ENCODE measurements around the gene CTSV. TPM values are rescaled to one million over a fixed set of nuclear protein-coding genes. Genes with fewer than 3 reads are reported as not detected.
A peak's percentile ranks its signal among the peaks of the same experiment; 100 is the strongest.
"Not testable (repeated sequence)": the region's sequence is repeated elsewhere in the genome, so short reads cannot be mapped to it uniquely, and the experiment has no call there.

The CTSV gene
- total RNA-seq: not detected

DNA sequence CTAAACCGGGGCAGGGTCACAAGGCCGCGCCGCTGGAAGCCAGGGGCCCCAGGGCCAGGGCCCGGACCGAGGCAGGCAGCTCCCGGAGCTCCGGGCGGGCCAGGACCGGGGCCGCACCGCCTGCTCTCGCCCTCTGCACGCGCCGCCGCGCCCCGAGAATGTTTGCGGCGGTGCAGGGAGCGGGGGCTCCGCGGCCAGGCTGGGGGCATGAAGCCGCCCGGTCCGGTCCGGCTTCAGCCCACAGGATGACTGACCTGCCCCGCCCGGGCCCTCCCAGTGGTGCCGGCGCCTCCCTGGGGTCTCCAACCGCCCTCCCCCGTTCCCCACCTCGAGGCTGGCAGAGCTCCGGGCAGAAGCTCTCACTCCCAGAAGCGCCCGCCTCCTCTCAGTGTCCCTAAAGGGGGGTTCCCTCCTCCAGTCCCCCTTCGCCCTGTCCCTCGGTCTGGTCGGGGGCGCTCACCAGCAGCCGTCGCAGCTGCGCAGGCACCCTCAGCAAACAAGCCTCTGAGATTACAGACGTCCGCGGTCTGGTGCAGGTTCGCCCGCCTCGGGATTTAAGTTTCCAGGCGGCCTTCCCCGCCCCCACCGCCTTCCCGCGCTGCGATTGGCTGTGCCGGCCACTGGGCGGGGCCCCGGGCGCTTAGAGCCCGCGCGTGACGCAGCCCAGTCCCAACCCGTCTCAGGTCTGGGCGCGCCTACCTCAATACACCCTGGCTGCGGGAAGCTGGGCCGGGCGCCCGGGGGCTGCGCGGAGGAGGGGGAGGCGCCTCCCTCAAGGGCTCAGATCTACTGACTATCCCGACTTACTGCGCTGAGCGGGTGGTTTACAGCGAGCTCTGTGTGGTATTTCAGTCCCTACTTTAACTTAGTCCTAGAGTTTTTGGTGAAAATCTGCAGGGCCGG lies at the start of gene CTSV:
Gene CTSV (minus strand): TSS at position 532 of the 903 bp plus-strand sequence. CDS start 1,099 bp downstream, outside the sequence.
- DNase-seq (ENCODE audit: low spot score) (peak; percentile 80), ATAC-seq (peak; percentile 98)
- intact Hi-C loops (cut with DNase I): no loop called here

DNA sequence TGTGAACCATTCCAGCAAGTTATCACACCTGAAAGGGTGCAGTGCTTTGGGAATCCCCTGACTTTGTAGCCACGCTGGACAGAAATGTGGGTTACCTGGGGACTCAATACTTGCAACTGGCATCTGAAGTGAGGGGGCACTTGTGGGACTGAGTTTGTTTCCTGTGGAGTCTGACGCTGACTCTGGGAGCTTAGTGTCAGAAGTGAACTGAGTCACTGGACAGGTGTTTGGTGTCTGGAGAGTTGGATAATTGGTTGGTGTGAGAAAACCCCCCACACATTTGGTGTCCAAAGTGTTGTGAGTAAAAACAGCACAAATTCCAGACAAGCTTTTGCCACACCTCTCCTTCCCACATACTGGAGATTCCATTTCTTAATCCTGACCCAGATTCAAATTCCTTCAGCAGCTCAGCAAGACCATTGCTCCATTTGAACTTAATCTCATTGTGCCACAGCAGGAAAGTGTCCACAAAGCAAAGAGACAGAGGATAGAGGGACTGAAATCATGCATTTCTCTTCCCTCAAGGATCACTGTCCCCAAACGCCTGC lies 48.8 kb upstream of the CTSV start:
- not testable (repeated sequence) for ATAC-seq

DNA sequence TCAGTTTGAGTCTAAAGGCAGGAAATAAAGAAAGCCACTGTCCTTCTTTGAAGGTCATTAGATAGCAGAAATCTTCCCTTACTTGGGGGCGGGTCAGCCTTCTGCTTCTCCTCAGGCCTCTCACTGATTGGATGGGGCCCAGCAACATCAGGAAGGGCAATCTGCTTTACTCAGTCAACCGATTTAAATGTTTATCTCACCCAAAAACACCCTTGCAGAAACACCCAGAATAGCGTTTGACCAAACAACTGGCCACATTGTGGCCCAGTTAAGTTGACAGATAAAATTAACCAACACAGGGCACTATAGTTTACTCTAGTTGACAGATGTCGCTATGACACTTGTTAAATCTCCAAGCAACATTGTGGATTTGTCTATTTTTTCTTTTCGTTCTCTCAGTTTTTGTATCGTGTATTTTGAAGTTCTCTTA lies 45.6 kb upstream of the CTSV start:
- ATAC-seq; DNase-seq (ENCODE audit: low spot score); intact Hi-C loops (cut with DNase I): not testable (repeated sequence)

More for the DNA sequence above, 48.8 kb upstream of the CTSV start:
- DNase-seq (ENCODE audit: low spot score); intact Hi-C loops (cut with DNase I): not testable (repeated sequence)

DNA sequence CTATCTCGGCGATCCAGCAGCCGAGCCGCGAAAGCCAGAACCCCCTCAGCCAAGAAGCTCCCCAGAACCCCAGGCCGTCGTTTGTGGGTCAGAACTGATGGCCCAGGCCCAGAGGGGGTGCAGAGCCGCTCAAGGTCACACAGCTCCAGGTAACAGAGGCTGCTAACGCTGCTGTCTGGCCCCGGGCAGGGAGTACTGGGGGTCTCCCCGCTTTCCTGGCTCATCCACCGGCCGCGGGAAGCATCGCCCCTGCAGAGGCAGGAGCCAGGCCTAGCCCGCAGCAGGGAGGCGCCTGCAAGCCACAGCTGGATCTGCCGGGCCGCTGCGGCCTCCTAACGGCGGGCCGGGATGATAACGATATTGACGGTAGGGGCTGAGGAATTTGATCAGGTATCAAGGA lies 39.4 kb upstream of the CTSV start:
- intact Hi-C loops (cut with DNase I): no loop called here
- DNase-seq (ENCODE audit: low spot score): no peak
- no peak for ATAC-seq

DNA sequence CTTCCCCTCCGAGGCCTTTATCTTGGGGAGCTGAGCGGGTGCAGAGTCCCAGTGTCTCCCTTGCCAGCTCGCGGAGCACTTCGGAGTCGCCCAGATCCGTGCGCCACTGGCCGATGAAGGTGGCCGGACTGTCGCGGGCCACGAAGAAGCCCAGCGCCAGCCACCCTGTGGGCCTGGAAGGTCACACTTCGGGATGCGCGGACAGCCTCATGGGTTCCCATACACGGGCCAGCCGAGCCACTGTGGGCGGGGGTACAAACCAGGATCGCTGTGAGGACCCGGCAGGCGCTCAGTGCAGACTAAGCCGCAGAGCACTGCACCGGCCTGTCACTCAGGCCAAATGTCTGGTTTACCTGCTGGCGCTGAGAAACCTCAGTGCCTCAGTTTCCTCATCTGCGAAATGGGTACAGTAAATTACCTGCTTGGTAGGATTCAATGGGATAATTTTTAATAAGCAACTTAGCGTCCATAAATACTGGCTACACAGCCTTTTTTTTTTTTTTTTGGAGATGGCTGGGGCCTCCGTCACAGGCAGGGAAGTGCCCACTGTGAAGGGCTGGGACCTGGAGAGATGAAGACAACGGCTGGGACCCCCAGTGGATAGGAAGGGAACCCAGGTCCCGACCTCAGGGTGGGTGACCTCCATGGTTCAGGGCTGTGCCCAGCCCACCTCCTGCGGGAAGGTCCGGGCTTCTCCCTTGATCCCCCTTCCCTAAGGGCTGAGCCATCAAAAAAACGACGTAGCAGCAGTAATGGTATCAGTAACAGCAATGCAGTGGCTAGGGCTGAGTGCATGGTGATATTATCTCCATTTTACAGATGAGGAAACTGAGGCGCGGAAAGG lies 38.7 kb upstream of the CTSV start:
- DNase-seq (ENCODE audit: low spot score): no peak
- intact Hi-C loops (cut with DNase I): no loop called here
- no peak for ATAC-seq

DNA sequence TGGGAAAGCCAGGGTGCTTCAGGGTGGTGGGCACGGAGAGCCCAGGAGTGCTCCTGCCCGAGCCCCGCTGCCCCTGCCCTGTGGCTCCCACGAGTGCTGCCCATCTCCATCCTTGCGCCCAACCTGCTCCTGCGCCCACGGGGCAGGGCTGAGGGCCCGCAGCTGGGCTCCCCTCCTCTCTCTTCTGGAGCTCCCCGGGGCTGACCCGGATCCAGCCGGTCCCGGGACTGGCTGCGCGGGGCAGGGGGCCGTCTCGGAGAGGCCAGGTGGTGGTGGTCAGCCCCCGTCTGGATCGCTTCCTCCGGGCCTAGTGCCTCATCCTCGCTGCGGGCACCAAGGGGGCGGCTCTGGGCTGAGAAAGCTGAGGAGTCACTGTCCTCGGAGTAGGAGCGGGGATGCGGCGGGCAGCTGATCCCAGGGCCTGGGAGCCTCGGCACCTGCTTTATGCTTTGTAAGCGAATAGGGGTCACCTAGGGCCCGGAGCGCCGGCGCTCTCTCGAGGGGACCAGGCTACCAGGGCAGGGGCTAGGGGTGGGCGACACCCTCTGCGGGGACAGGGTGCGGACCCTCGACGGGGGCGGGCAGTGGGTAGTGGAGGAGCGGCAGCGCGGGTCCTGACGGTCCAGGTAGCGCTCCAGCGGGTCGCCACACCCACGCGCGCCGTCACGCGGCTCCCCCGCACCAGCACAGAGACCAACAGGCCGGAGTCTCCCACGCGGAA lies 37.9 kb upstream of the CTSV start:
- DNase-seq (ENCODE audit: low spot score); ATAC-seq; intact Hi-C loops (cut with DNase I): not testable (repeated sequence)

DNA sequence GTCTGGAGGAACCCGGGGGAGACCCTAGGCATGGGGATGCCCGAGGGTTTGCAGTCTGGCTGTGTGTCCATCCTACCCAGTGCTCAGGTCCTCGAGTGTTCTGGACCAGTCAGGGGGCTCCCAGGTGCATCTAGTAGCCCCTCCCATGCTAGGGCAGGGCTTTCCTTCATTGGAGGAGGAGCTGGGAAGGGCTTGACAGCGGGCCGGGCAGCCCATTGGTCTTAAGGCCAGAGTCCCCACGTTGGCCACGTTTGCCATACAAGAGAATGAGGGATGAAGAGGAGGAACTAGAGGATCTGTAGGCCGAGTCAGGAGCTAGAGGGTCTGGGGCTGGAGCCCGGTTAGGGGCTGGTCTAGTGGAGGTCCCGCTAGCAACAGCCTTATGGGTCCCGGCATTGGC lies 37.3 kb upstream of the CTSV start:
- intact Hi-C loops (cut with DNase I): no loop called here
- DNase-seq (ENCODE audit: low spot score) (no peak), ATAC-seq (no peak)

DNA sequence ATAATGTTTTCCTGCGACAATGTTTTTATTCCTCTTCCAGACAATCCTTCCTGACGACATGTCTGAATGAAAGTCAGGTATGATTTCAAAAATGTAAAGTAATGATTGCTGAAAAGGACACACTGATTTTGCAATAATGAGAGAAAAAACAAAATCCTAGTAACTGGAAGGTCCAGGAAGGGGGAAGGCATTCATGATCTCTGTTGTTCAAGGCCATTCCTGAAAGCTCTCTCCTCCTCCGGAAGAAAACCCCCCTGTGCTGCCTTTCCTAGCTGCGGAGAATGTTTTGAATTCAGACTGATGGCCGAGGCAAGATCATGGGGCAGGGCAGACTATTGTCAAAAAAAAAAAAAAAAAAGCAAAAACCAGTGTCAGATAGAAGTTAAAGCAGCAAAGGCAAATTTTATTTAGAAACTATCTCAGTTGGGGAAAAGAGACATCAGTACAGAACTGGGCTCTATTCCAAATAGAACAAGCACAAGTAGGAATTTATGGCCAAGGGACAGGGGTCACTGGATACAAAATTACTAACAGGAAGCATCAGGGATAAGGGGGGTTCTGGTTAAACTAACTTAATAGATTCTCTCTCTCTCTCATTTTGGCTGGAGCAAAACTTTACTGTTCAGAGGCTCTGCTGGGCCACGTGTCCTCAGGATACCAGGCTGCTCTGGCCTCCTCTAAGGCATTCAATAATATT lies 36.5 kb upstream of the CTSV start:
- ATAC-seq: no peak
- DNase-seq (ENCODE audit: low spot score): no peak
- intact Hi-C loops (cut with DNase I): no loop called here

DNA sequence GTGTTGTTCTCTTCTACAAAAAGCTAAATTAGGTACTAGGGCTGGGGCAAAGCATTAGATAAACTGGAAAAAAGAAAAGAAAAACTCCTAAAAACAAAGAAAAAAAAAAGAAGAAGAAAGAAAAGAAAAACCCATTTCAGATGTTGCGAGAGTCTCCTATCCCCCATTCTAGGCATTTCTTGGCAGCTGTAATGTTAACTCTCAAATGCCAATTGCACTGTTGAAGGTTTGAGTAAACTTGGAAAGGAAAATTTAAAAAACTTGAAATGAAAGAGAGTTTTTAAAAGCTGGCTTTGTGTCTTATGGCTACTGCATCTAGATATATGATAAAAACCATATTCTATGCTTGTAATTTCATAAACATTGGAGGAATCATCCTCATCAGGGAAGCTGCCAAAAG lies 34.6 kb upstream of the CTSV start:
- ATAC-seq: no peak
- DNase-seq (ENCODE audit: low spot score): no peak
- intact Hi-C loops (cut with DNase I): no loop called here

DNA sequence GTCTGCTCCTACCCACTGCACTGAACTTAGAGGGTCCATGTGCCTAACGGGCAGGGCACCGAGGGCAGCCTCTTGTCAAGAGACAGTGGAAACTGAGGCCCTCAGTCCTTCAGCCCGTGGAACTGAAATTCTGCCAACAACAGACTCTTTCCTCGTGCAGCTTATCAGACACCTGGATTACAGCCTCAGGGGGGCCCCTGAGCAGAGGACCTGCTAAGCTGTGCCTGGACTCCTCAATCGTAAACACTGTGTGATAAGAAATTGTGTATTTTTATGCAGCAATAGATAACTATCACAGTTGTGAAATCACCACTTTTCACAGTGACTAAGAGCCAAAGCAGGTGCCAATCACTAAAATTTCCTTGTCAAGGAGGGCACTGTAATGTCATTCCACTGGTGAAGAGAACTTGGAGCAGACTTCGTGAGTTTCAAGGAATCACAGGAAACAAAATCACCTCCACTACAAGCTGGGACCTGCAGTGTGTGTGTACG lies 33.4 kb upstream of the CTSV start:
- intact Hi-C loops (cut with DNase I): no loop called here
- ATAC-seq (no peak), DNase-seq (ENCODE audit: low spot score) (no peak)

DNA sequence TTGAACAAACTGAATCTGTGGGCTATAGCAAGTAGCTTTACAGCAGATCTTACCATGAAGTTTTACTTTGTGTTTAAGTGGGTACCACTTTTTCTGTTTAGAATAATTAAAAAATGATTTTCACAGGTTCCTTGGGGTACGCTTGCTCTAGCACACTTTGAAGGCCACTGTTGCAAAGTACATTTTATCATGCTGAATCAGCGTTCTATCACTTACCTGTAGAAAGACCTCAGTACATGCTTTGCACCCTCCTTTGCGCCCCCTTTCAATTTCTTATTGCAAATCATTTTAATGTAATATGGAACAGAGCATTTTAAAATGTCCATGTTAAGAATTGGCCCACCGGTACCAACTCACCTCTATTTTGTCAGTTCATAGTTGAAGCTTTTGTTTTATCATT lies 31.4 kb upstream of the CTSV start:
- DNase-seq (ENCODE audit: low spot score); ATAC-seq; intact Hi-C loops (cut with DNase I): not testable (repeated sequence)

DNA sequence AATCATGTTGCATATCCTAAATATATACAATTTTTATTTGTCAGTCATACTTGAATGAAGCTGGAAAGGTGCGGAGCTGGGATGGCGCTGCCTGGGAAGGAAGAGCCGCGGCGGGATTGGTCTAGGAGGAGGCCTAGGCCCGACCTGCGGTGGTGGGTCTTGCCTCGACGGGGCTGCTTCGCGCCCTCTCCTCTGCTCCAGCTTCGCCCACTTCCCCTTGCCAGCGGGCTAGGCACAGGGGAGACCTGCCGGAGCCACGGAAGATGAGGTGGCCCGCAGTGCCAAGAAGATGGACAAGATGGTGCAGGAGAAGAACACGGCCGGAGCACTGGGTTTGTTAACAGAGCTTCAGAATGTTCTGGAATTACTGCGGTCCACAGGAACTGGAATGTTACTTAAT lies 28.5 kb upstream of the CTSV start:
- intact Hi-C loops (cut with DNase I): no loop called here
- no peak for DNase-seq (ENCODE audit: low spot score)
- ATAC-seq: no peak

DNA sequence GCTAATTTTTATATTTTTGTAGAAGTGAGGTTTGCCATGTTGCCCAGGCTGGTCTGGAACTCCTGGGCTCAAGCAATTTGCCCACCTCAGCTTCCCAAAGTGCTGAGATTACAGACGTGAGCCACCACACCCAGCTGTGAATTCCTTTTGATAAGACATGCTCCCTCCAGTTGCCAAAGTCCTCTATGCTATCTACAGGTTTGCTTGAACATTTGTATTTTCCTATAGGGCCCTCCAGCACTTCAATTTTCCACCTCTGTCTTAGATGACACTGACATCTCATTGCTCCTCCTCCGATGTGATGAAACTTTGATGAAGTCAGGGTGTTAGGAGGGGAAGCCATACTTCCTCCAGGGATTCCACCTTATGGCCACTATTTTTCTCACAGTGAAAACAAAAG lies 25.2 kb upstream of the CTSV start:
- no peak for DNase-seq (ENCODE audit: low spot score)
- intact Hi-C loops (cut with DNase I): no loop called here
- no peak for ATAC-seq

DNA sequence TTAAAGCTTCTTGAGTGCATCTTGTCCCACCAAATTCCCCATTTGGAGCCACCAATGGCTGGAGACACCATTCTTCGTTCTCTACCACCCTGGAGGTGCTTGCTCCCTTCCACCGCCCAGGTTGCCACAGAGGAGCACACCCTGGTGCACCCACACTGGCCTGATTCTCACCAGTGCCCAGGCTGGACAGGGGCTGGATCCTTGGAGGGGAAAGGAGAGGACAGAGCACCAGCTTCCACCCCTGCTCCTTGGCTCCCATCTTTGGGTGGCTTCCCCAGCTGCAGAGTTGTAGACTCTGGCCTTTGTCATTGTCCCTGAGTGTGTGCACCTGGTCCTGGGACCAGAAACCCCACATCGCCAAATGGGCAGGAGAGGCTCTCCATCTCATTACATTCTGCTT lies 21.9 kb upstream of the CTSV start:
- no peak for DNase-seq (ENCODE audit: low spot score)
- intact Hi-C loops (cut with DNase I): no loop called here
- ATAC-seq: no peak

DNA sequence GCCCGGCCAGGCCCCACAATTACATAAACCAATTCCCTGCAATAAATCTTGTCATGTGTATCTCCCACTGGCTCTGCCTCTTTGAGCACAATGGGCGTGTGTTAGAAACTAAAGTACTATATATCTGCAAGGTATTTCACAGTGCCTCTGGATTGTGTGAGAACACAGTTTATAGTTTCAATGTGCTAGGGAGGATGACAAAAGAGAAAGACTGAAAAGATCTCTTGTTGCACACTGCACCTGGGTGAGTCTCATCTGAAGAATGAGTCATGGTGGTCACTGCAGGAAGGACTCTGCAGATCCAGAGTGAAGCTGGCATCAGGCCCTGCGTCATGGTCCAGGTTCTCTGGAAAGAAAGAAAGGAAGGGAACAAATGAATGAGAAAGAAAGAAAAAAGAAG lies 20.7 kb upstream of the CTSV start:
- no peak for DNase-seq (ENCODE audit: low spot score)
- intact Hi-C loops (cut with DNase I): no loop called here

DNA sequence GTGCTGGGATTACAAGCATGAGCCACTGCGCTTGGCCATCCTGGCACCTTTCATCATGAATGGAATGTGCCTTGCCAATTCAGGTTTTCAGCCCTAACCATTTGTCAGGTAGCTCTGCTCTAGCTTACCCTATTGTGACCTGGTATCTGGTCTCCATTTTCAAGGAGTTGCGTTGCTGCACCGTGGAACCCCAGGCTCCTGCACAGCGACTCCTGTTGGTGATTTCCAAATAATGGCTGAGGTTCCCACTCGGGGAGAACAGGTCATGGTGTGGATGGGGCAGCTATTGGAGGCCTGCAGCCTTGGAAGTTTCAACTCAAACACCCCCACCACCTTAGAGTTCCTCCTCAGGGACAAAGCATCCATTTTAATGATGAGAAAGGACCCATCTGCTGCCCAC lies 18.7 kb upstream of the CTSV start:
- DNase-seq (ENCODE audit: low spot score) (no peak), ATAC-seq (no peak)
- intact Hi-C loops (cut with DNase I): no loop called here

More for the DNA sequence above, 20.7 kb upstream of the CTSV start:
- ATAC-seq: no peak

DNA sequence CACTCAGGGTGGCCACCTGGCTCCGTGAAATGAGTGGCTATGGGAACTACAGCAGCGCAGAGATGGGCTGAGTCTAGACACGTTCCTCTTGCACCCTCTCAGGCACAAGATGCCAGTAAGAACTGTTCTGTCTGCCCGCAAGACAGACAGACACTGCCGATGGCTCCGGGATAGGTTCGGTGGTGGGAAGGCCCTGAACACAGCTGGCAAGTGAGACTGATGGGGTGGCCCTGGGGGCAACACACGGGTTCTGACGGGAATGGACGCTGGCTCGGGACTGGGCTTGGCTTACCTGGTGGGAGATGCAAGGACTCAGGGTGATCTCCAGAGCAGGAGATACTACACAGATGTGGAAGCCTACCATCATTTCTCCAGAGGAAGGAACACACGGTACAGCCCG lies 16.9 kb upstream of the CTSV start:
- DNase-seq (ENCODE audit: low spot score); intact Hi-C loops (cut with DNase I); ATAC-seq: not testable (repeated sequence)

DNA sequence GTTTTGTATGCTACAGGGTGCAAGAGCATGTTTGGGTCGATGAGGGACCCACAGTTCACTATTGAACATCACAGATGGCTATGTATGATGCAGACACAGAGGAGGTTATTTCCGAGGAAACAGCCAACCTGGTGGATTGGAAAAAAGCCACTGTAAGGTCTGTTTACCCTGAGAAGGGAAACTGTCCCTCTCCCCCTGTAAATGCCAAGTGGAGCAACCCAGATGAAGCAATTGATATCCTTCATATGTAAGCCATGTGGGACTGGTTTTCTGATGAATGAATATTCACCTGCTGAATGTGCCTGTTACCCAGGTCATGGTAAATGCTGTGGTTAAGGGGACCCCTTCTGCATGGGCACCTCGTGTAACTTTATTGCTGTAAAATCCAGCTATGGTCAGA lies 14.8 kb upstream of the CTSV start:
- DNase-seq (ENCODE audit: low spot score) (no peak), ATAC-seq (no peak)
- intact Hi-C loops (cut with DNase I): no loop called here
